ENCODE measurements around the gene F8. TPM values are rescaled to one million over a fixed set of nuclear protein-coding genes. Genes with fewer than 3 reads are reported as not detected.

The F8 gene
- total RNA-seq, 1 experiment from 2014 or later = 2.6 TPM

GRCh38 chrX:155069414-155069813, 46.9 kb upstream of the F8 start:
- no peaks in the 10 kb centered on the region for H3K9me3 ChIP-seq (ENCODE audit: control insufficient read depth in 1 of 2, insufficient read depth in 1 of 2, low read depth in 1 of 2, low read length in 2 of 2)
- H2AFZ ChIP-seq (ENCODE audit: low read depth, low read length, poor library complexity, severe bottlenecking) = no peak overlapping the region
- ATAC-seq (no peak), DNase-seq (ENCODE audit: low read depth, low spot score) (no peak)
- no peaks in the 10 kb centered on the region for H4K20me1 ChIP-seq (ENCODE audit: insufficient read depth)
- H3K27ac ChIP-seq (ENCODE audit: low read depth, low read length) = no peak overlapping the region
- peaks cover 41% of the 10 kb centered on the region for H3K79me2 ChIP-seq (ENCODE audit: insufficient read depth, low read length)
- H3K36me3 ChIP-seq (ENCODE audit: control insufficient read depth in 1 of 2, insufficient read depth in 2 of 2, low read length in 2 of 2) = peaks cover 0 to 2% of the 10 kb centered on the region in 2 experiments; a peak in 1 of 4 replicates
- ChIA-PET POLR2A (no interaction called here), CTCF (no interaction called here), RAD21 (ENCODE audit: low non-redundant PET in 1 of 2, low total read pairs in 2 of 2, uncharacterized antibody in 2 of 2, unreplicated experiment in 2 of 2) (no interaction called here)
- H3K4me1 ChIP-seq (ENCODE audit: control insufficient read depth in 1 of 2, insufficient read depth in 2 of 2, low read length in 2 of 2) = peaks cover 15 to 36% of the 10 kb centered on the region in 2 experiments
- BruUV-seq (replicated peaks) = no TSS peak
- TF ChIP-seq FOSL1 (IDR thresholded peaks at IDR 0.05; ENCODE audit: low read depth) (no peak), CEBPB (IDR thresholded peaks at IDR 0.05; ENCODE audit: low read depth) (no peak), TCF7L2 (IDR thresholded peaks at IDR 0.05; ENCODE audit: borderline replicate concordance, extremely low read depth, insufficient read depth, insufficient read length) (no peak), RAD21 (IDR thresholded peaks at IDR 0.05; ENCODE audit: low read depth) (no peak), POLR2AphosphoS5 (IDR thresholded peaks at IDR 0.05; ENCODE audit: low read depth, low read length) (no peak), ZNF274 (IDR thresholded peaks at IDR 0.05; ENCODE audit: low read depth, low read length) (no peak), JUND (IDR thresholded peaks at IDR 0.05) (no peak), MAX (IDR thresholded peaks at IDR 0.05) (no peak), EZH2phosphoT487 (IDR thresholded peaks at IDR 0.05; ENCODE audit: borderline replicate concordance) (no peak), SRF (IDR thresholded peaks at IDR 0.05; ENCODE audit: low read depth) (no peak), SP1 (IDR thresholded peaks at IDR 0.05; ENCODE audit: low read depth) (no peak), ELF1 (IDR thresholded peaks at IDR 0.05; ENCODE audit: borderline replicate concordance, low read depth) (no peak)
- H3K27me3 ChIP-seq (ENCODE audit: insufficient read depth, low read length) = no peaks in the 10 kb centered on the region
- peak overlapping the region; percentile 64 to 77 for H3K4me3 ChIP-seq (replicated peaks in 1 of 2; ENCODE audit: low read depth in 1 of 2, low read length in 2 of 2)
- intact Hi-C loops (cut with micrococcal nuclease) = no loop called here
- H3K9me2 ChIP-seq (ENCODE audit: insufficient read depth) = no peaks in the 10 kb centered on the region
- peak overlapping the region; percentile 86 for H3K9ac ChIP-seq (ENCODE audit: low read length)
- H3K4me2 ChIP-seq (ENCODE audit: low read length) = peak overlapping the region; percentile 81

GRCh38 chrX:155068165-155068564, 45.6 kb upstream of the F8 start:
- RAD21 ChIA-PET (ENCODE audit: low non-redundant PET in 1 of 2, low total read pairs in 2 of 2, uncharacterized antibody in 2 of 2, unreplicated experiment in 2 of 2) = no interaction called here
- POLR2A ChIA-PET = no interaction called here
- peaks cover 41% of the 10 kb centered on the region for H3K79me2 ChIP-seq (ENCODE audit: insufficient read depth, low read length)
- H4K20me1 ChIP-seq (ENCODE audit: insufficient read depth) = no peaks in the 10 kb centered on the region
- H3K4me1 ChIP-seq (ENCODE audit: control insufficient read depth in 1 of 2, insufficient read depth in 2 of 2, low read length in 2 of 2) = peaks cover 15 to 36% of the 10 kb centered on the region in 2 experiments
- intact Hi-C loops (cut with micrococcal nuclease) = no loop called here
- peak overlapping the region; percentile 13; the same call in 1 of the 2 replicates for H3K27ac ChIP-seq (ENCODE audit: low read depth, low read length)
- H3K9ac ChIP-seq (ENCODE audit: low read length) = peak overlapping the region; percentile 18
- ATAC-seq (peak; percentile 24), DNase-seq (ENCODE audit: low read depth, low spot score) (no peak)
- H3K4me3 ChIP-seq (replicated peaks in 1 of 2; ENCODE audit: low read depth in 1 of 2, low read length in 2 of 2) = no peak overlapping the region
- no peaks in the 10 kb centered on the region for H3K9me3 ChIP-seq (ENCODE audit: control insufficient read depth in 1 of 2, insufficient read depth in 1 of 2, low read depth in 1 of 2, low read length in 2 of 2)
- no peak overlapping the region for H2AFZ ChIP-seq (ENCODE audit: low read depth, low read length, poor library complexity, severe bottlenecking)
- no peaks in the 10 kb centered on the region for H3K27me3 ChIP-seq (ENCODE audit: insufficient read depth, low read length)
- CTCF ChIA-PET = no interaction called here
- peak overlapping the region; percentile 81 for H3K4me2 ChIP-seq (ENCODE audit: low read length)
- no TSS peak for BruUV-seq (replicated peaks)
- no peaks in the 10 kb centered on the region for H3K9me2 ChIP-seq (ENCODE audit: insufficient read depth)
- no peaks in the 10 kb centered on the region; a peak in 1 of 4 replicates for H3K36me3 ChIP-seq (ENCODE audit: control insufficient read depth in 1 of 2, insufficient read depth in 2 of 2, low read length in 2 of 2)
- TF ChIP-seq SRF (IDR thresholded peaks at IDR 0.05; ENCODE audit: low read depth) = no peak
- no peak for TF ChIP-seq CBX3 (IDR thresholded peaks at IDR 0.05; ENCODE audit: low read depth)
- TF ChIP-seq EZH2phosphoT487 (IDR thresholded peaks at IDR 0.05; ENCODE audit: borderline replicate concordance) = no peak
- no peak for TF ChIP-seq ELF1 (IDR thresholded peaks at IDR 0.05; ENCODE audit: borderline replicate concordance, low read depth)
- TF ChIP-seq POLR2A (IDR thresholded peaks at IDR 0.05; ENCODE audit: borderline replicate concordance, extremely low read depth, insufficient read depth, insufficient read length) = no peak
- peak; percentile 51 for TF ChIP-seq FOSL1 (IDR thresholded peaks at IDR 0.05; ENCODE audit: low read depth)
- peak; percentile 20 for TF ChIP-seq TCF7L2 (IDR thresholded peaks at IDR 0.05; ENCODE audit: borderline replicate concordance, extremely low read depth, insufficient read depth, insufficient read length)
- TF ChIP-seq REST (IDR thresholded peaks at IDR 0.05; ENCODE audit: low read depth) = no peak
- 0 out of 2 replicates have a peak, but pooled peaks have one; percentile 13 for TF ChIP-seq SP1 (IDR thresholded peaks at IDR 0.05; ENCODE audit: low read depth)
- TF ChIP-seq ZNF274 (IDR thresholded peaks at IDR 0.05; ENCODE audit: low read depth, low read length) = no peak
- TF ChIP-seq EZH2 (IDR thresholded peaks at IDR 0.05) = no peak
- no peak for TF ChIP-seq ATF3 (IDR thresholded peaks at IDR 0.05)
- no peak for TF ChIP-seq YY1 (IDR thresholded peaks at IDR 0.05; ENCODE audit: extremely low read depth, insufficient replicate concordance, low read depth, low read length)
- peak; percentile 40; the same call in 1 of the 2 replicates for TF ChIP-seq JUND (IDR thresholded peaks at IDR 0.05)
